Activated CD4-positive, alpha-beta T cell treated with anti-CD3 and anti-CD28 coated beads, Interleukin-2, amount 50 U/mL, for 48 hours (primary cell): ENCODE measurements around the gene SRPK2.
A peak's percentile ranks its signal among the peaks of the same experiment; 100 is the strongest.
"Not testable (repeated sequence)": the region's sequence is repeated elsewhere in the genome, so short reads cannot be mapped to it uniquely, and the experiment has no call there.

Source experiments
- DNase-seq, 2 experiments: peaks; one replicate each; pipeline ENCODE4 v3.0.0-alpha.2; 2020

The SRPK2 gene

DNA sequence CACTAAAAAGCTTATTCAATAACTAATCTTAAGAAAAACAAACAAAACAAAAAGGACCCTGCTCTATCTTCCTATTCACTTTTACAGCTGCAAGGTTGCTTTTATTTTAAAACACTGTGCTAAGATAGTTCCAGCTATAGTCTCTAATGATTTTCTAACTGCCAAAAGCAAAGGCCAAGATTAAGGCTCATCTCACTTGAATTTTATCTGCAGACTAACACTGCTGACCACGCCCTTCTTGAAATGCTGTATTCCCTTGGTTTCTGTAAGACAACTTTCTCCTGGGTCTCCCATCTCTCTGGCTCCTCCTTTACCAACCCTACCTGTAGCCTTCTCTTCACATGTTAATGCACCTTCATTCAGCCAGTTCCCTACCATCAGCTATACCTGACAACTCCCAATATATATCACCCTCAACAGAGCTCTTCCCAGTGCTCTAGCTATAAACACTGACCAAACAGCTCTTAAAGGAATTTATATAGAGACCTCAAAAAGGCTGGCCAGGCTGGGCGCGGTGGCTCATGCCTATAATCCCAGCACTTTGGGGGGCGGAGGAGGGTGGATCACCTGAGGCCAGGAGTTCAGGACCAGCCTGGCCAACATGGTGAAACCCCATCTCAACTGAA is 11.7 kb downstream of the SRPK2 start:
- no peak for DNase-seq

DNA sequence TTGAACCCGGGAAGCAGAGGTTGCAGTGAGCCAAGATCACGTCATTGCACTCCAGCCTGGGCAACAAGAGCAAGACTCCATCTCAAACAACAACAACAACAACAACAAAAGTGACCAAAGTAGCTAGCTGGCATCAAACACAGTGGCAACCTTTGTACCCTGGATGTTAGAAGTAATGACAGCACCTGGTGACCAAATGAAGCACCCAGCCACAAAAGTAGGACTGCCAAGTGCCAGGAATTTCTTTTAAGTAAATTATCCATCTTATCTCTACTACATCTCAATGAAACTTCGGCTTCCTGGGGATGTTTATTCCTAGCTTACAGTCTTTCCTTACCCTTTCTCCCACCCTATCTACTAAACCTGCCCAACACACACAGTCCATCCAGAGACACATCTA is 18.8 kb downstream of the SRPK2 start:
- DNase-seq: no peak

- no peak for DNase-seq
These were observed 21.3 kb downstream of the SRPK2 start for GRCh38 chr7:105367458-105367857.

DNA sequence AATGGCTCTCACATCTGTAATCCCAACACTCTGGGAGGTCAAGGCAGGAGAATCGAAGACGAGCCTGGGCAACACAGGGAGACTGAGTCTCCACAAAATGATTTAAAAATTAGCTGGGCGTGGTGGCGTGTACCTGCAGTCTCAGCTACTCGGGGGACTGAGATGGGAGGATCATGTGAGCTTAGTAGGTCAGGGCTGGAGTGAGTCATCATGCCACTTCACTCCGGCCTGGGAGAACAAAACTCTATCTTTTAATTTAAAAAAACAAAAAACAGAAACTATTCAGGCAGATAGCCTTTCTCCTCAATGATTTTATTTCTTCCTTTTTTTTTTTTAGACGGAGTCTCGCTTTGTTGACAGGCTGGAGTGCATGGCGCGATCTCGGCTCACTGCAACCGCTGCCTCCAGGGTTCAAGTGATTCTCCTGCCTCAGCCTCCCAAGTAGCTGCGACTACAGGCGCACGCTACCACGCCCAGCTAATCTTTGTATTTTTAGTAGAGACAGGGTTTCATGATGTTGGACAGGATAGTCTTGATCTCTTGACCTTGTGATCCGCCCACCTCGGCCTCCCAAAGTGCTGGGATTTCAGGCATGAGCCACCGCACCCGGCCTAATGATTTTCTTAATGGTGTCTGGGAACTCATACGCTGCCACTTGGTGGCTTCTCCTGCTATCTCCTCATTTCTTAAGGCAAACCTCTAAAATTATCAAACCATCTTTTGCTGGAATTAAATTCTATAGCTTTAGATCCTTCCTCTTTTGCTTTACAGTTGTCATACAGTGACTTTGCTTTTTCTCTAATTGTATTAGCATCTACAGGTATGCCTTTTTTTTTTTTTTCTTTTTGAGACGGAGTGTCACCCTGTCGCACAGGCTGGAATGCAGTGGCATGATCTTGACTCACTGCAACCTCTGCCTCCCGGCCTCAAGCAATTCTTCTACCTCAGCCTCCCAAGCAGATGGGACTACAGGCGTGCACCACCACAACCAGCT is 22.9 kb downstream of the SRPK2 start:
- DNase-seq: no peak

DNA sequence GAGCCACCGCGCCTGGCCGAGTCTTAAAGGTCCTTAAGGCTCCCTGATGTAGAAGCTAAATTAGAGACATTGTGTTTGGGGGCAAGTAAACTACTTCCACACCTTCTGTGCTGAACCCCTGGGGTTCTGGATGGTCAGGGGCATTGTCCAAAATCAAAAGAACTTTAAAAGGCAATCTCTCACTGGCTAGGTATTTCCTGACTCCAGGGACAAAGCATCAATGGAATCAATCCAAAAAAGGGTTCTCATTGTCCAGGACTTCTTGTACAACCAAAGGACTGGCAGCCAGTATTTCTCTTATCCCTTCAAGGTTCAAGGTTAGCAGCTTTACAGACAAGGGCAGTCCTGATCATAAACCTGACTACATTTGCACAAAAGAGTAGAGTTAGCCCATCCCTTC is 24.0 kb downstream of the SRPK2 start:
- no peak for DNase-seq

DNA sequence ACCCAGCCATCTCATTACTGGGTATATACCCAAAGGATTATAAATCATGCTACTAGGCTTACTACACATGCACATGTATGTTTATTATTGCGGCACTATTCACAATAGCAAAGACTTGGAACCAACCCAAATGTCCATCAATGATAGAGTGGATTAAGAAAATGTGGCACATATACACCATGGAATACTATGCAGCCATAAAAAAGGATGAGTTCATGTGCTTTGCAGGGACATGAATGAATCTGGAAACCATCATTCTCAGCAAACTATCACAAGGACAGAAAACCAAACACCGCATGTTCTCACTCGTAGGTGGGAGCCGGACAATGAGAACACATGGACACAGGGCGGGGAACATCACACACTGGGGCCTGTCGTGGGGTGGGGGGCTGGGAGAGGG is 25.1 kb downstream of the SRPK2 start:
- not testable (repeated sequence) for DNase-seq

DNA sequence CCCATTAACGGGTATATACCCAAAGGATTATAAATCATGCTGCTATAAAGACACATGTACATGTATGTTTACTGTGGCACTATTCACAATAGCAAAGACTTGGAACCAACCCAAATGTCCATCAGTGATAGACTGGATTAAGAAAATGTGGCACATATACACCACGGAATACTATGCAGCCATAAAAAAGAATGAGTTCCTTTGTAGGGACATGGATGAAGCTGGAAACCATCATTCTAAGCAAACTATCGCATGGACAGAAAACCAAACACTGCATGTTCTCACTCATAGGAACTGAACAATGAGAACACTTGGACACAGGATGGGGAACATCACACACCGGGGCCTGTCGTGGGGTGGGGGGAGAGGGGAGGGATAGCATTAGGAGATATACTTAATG is 26.0 kb downstream of the SRPK2 start:
- not testable (repeated sequence) for DNase-seq

DNA sequence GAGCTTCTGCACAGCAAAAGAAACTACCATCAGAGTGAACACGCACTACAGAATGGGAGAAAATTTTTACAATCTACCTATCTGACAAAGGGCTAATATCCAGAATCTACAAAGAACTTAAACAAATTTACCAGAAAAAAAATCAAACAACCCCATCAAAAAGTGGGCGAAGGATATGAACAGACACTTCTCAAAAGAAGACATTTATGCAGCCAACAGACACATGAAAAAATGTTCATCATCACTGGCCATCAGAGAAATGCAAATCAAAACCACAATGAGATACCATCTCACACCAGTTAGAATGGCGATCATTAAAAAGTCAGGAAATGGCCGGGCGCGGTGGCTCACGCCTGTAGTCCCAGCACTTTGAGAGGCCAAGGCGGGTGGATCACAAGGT is 26.7 kb downstream of the SRPK2 start:
- DNase-seq: not testable (repeated sequence)

DNA sequence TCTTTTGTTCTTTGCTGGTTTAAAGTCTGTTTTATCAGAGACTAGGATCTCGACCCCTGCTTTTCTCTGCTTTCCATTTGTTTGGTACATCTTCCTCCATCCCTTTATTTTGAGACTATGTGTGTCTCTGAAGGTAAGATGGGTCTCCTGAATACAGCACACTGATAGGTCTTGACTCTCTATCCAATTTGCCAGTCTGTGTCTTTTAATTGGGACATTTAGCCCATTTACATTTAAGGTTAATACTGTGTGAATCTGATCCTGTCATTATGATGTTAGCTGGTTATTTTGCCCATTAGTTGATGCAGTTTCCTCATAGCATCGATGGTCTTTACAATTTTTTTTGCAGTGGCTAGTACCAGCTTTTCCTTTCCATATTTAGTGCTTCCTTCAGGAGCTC is 28.6 kb downstream of the SRPK2 start:
- DNase-seq: not testable (repeated sequence)

DNA sequence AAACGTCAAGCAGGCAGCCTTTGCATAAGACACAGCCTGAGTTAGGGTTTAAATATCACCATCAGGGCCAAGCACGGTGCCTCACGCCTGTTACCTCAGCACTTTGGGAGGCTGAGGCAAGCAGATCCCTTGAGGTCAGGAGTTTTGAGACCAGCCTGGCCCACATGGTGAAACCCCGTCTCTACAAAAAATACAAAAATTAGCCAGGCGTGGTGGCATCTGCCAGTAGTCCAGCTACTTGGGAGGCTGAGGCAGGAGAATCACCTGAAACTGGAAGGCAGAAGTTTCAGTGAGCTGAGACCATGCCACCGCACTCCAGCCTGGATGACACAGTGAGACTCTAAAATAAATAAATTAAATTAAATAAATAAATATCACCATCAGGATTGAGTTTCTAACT is 33.0 kb downstream of the SRPK2 start:
- no peak for DNase-seq

- DNase-seq: no peak
These were observed 34.3 kb downstream of the SRPK2 start for GRCh38 chr7:105354383-105354782.

GRCh38 chr7:105353752-105354328 is 34.9 kb downstream of the SRPK2 start:
- DNase-seq: no peak

DNA sequence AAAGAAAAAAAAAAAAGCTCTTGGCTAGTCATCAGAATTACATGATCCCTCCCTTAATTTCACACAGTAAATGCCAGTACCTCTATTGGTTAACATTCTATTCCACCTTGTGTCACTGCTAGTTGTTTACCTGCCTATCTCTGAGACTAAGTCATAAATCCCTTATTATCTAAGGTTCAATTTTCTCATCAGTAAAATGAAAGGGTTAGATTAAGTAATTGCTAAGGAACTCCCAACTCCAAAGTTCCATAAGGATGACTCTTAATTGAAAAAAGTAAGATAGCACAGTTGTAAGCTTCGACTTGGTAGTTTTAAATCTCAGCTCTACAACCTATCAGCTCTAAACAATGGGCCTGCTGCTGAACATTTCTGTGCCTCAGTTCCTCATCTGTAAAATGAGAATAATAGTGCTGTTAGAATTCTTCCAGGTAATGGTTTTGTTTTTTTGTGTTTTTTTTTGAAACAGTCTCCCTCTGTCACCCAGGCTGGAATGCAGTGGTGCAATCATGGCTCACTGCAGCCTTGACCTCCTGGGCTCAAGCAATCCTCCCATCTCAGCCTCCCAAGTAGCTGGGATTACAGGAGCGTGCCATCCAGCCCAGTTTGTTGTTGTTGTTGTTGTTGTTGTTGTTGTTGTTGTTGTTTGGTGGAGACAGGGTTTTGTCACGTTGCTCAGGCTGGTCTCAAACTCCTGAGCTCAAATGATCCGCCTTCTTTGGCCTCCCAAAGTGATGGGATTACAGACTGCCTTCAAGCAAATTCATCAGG is 35.6 kb downstream of the SRPK2 start:
- no peak for DNase-seq

- DNase-seq: peak; percentile 44 to 53
These were observed 36.6 kb downstream of the SRPK2 start for GRCh38 chr7:105352018-105352612.

DNA sequence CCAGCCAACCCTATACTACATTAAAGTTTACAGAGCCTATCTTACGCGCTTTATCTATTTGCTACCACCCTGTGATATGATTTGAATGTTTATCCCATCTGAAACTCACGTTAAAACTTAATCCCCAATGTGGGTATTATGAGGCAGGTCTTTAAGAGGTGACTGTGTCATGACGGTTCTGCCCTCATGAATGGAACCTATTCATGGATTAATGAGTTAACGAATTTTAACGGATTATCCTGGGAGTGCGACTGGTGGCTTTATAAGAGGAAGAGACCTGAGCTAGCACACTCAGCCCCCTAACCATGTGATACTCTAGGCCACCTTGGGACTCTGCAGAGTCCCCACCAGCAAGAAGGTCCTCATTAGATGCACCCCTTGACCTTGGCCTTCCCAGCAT is 37.8 kb downstream of the SRPK2 start:
- DNase-seq: no peak

- not testable (repeated sequence) for DNase-seq
These were observed 40.5 kb downstream of the SRPK2 start for GRCh38 chr7:105348177-105348576.

GRCh38 chr7:105346593-105347322 is 42.0 kb downstream of the SRPK2 start:
- no peak for DNase-seq

DNA sequence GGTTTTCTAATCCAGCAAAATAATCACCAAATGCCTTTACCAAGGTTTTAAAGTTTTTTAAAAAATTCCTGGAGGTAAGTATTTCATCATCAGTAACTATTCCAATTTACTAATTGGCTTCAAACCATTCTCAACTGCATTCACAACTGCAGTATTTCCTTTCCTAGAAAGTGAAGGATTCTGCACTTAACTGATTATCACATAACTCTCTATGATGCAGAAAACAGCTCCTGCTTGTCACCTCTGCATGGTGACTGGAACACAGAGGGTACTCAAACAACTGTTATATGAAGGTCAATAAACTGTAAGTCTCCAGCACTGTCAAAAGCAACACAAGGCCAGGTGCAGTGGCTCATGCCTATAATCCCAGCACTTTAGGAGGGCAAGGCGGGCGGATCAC is 42.6 kb downstream of the SRPK2 start:
- DNase-seq: no peak

DNA sequence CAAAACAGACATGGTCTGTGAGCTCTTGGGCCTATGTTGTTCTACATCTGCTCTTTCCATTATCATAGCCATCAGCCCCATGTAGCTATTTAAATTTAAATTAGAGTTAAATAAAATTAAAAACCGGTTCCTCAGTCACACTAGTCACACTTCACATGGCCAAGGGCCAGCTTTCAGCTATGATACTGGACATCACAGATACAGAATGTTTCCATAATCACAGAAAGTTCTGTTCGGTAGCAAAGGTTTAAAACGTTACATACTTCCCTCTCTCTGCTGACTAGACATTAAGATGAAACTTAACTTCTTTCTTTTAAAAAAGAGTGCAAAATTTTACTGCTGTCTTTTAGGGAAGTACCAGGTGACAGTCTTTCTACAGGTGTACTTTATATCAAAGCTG is 43.0 kb downstream of the SRPK2 start:
- DNase-seq: no peak

DNA sequence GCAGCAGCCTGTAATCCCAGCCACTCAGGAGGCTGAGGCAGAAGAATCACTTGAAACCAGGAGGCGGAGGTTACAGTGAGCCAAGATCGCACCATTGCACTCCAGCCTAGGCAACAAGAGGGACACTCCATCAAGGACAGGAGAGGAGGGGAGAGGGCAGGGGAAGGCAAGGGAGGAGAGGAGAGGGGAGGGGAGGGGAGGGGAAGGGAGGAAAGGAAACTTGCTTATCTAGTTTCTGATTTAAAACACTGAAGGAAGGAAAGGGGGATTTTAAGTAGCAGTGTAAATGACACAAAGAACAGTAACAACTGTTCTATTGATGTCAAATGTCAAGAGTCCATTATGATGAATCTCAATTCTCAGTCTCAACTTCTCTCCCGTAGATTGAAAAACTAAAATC is 43.7 kb downstream of the SRPK2 start:
- peak in 1 of 2 experiments; percentile 24 for DNase-seq

GRCh38 chr7:105339404-105340323 is 49.1 kb downstream of the SRPK2 start:
- DNase-seq: no peak
